GM19193 (cell line): ENCODE data around the gene HOGA1.

Experiments used
- POLR2A ChIP-seq: IDR thresholded peaks from 4 replicates; pipeline ENCODE4 v1.6.1; 2011; ENCODE audit not compliant: insufficient read depth, insufficient read length; ENCODE audit errors: extremely low read depth

The HOGA1 gene

GRCh38 chr10:97590748-97591495 lies 6.7 kb downstream of the HOGA1 start:
- no peak for TF ChIP-seq POLR2A

DNA sequence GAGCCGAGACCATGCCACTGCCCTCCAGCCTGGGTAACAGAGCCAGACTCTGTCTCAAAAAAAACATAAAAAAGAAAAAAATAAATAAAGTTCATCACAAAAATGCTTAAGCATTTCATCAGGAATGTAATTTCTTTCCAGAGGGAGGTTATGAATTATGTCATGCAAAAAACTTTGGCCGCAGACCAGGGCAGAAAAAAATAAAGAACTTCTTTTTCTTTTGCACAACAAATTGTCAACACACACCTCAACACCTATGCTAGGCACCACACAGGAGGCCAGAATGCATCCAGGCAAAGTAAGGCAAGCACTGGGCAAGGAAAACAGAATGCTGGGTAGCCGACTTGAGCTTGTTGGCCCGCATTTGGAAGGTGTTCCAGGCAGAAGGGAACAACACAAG lies 9.2 kb downstream of the HOGA1 start:
- no peak for TF ChIP-seq POLR2A

GRCh38 chr10:97596101-97597082 lies 12.2 kb downstream of the HOGA1 start:
- no peak for TF ChIP-seq POLR2A

- TF ChIP-seq POLR2A: no peak
Measured at GRCh38 chr10:97597778-97598177, 13.6 kb downstream of the HOGA1 start.

- no peak for TF ChIP-seq POLR2A
Measured at GRCh38 chr10:97598407-97599271, 14.4 kb downstream of the HOGA1 start.

DNA sequence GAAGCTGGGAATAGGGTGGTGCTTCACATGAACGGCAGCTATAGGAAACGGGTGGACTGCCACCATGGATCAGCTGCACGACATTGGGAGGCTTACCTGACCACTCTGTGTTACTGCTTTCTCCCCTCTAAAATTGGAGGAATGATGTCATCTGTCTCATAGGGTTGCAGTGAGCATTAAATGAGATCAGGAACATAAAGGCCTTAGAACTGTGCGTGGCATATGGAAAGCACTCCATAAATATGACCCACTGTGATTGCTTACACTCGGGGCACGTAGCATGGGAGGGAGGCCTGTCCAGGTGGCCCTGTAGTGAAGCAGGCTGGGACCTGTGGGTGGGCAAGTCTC lies 15.1 kb downstream of the HOGA1 start:
- no peak for TF ChIP-seq POLR2A

DNA sequence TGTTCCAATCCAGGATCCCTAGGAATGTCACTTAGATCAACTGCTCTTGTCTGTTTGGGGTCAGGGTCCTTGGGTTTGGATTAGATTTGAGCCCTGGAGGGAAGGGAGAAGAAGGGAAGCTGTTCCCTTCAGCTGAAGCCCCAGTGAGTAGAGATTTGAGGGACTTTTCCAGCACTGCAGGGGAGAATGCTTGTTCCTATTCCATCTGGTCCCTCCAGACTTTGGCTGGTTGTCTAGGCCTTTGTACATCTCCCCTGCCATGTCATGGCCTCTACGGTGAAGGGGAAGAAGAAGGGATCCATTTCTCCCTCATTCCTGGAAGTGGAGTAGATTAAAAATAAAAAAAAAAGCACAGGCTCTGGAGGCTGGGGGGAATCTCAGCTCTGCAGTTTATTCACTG lies 16.4 kb downstream of the HOGA1 start:
- TF ChIP-seq POLR2A: no peak

DNA sequence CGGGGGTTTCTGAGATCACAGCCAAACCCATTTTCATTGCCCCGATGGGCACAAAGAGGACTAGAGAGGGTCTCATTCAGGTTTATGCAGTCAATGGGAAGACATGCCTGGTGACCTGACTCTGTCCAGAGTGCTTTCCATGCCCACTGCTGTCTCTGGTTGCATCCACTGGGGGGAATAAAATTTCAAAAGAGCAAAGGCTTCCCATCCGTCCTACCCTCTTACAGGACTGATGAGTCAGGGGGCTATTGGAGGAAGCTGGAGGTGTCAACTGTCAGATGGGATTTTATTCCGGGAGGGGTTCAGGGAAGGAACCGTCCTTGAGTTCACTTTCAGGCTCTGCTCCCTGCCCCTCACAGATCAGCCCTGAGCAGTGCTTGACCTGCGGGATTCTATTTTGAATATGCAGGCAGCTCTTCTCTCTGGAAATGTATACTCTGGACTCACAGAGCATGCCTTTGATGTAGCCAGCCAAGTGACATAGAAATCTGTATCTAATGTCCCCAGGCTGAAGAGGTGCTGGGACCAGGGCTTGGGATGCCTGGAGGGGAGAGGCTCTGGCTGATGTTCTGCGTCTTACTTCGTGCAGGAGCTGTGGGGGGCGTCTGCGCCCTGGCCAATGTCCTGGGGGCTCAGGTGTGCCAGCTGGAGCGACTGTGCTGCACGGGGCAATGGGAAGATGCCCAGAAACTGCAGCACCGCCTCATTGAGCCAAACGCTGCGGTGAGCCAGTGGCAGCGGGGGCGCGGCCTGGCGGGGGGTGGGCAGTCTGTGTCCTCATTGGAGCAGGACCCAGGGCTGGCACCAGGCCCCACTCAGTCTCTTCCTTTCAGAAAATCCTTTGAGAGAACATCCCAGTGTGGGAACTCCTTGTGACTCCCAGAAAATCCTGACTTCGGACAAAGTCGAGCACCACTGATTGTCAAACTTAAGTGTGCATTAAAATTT lies 17.4 kb downstream of the HOGA1 start:
- no peak for TF ChIP-seq POLR2A

GRCh38 chr10:97607095-97607636 lies 23.0 kb downstream of the HOGA1 start:
- TF ChIP-seq POLR2A: no peak

DNA sequence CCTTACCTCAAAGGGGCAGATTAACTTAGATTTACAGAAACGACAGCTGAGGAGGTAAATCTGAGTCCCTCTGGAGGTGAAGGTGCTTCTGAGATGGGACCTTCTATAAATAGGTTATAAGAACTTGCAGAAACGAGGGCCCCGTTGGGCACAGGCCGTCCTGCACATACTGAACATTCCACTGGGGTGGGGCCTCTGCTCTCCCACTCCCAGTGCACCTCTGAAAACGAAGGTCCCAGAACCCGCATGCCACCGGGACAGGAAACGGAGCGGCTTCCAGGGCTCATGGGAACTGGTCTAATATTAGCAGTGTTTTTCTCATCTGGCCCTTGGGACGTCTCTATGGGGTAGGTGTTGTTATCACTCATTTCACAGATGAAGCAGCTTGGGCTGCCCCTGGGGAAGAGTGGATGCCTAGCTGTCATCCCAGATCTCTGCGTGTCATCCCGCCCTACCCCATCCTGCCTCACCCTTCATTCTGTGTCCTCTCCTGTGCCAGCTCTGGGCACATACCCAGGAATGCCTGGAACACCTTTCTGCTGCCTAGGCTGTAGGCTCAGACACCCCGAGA lies 24.9 kb downstream of the HOGA1 start:
- no peak for TF ChIP-seq POLR2A

DNA sequence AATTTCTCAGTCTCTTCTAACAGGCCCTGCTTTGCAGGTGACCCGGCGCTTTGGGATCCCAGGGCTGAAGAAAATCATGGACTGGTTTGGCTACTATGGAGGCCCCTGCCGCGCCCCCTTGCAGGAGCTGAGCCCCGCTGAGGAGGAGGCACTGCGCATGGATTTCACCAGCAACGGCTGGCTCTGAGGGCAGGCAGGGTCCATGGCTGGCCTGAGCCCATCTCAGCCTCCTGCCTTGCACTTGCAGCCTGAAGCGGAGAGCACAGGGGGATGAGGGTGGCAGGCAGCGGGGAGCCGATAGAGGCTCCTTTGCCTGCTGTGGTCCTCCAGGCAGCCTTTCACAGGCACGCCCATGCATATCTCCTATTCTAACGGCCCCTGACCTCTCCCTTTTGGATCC lies 27.3 kb downstream of the HOGA1 start:
- no peak for TF ChIP-seq POLR2A

DNA sequence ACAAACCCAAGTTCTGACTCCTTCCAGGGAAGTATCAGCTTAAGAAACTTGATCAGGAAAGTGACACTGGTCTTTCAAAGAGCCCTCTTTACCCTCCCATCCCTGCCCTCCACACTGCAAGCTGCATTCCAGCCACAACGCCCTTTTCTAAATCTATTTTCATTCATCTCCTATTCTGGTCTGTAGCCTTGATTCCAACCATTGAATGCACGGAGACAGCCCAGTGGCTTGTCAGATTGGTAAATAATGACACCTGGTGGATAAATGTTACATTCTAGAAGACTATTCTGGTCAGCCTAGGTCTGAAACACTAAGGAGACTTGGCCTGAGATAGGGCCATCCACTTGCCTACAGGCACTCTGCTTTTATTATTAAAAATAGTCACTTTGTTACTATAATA lies 28.2 kb downstream of the HOGA1 start:
- TF ChIP-seq POLR2A: no peak

GRCh38 chr10:97618285-97618684 lies 34.1 kb downstream of the HOGA1 start:
- no peak for TF ChIP-seq POLR2A
